ENCODE measurements around the gene STAT3. TPM values are rescaled to one million over a fixed set of nuclear protein-coding genes. Genes with fewer than 3 reads are reported as not detected.
"Not testable (repeated sequence)": the region's sequence is repeated elsewhere in the genome, so short reads cannot be mapped to it uniquely, and the experiment has no call there.

STAT3 gene
- total RNA-seq, 1 donor from 2014 or later, result 191 TPM

DNA sequence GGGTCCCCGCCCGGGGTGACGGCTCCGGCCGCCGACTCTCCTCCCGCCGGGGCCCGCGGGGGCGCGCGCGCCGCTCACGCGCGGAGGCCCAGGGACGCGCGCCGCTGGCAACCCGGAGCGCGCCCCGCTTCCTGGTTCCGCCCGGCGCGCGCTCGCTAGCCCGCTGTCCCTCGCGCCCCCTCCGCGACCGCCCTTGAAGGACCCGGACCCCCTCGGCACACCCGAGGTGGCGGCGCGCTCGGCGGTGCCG is 112.0 kb downstream of the STAT3 start, which contains the start of gene STAT5B:
STAT5B (minus strand) TSS at position 33 of the 250 bp plus-strand sequence. CDS start 44,264 bp downstream, outside the sequence.
- ATAC-seq, result peak; percentile 86

DNA sequence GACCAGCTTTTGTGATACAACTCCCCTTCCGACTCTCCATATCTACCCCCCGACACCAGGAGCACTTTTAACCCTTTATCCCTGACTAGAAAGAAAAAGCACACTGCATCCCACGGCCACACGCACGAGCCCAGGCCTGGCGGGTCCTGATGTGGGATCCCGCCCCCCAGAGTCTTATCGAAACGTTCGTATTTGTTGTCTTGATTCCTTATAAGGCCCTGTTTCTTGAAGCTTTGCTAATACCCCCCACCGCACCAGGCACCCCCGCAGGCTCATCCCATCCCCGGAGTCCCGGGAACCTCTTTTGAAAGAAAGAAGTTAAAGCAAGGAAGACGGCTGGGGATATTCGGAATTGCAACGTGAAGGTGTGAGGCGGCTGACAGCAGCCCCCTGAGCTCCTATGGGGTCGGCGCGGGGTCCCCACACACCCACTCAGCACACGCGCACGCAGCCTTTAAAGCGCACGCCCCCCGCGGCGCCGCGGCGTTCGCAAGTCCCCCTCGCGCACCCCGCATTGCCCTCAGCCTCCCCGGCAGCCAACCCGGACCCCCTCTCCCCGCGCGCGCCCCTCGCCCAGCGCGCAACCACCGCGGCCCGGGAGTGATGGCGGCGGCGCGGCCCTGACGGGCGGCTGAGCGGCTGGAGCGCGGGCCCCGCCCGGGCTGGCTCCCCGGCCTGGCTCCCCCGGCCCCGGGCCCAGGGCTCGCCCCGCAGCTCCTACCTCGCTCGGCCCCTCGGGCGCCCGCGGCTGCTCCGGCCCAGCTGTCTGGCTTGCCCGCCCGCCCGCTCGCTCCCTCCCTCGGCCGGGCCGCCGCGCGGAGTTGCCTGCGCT is 112.5 kb downstream of the STAT3 start:
- ATAC-seq, result peak; percentile 45

DNA sequence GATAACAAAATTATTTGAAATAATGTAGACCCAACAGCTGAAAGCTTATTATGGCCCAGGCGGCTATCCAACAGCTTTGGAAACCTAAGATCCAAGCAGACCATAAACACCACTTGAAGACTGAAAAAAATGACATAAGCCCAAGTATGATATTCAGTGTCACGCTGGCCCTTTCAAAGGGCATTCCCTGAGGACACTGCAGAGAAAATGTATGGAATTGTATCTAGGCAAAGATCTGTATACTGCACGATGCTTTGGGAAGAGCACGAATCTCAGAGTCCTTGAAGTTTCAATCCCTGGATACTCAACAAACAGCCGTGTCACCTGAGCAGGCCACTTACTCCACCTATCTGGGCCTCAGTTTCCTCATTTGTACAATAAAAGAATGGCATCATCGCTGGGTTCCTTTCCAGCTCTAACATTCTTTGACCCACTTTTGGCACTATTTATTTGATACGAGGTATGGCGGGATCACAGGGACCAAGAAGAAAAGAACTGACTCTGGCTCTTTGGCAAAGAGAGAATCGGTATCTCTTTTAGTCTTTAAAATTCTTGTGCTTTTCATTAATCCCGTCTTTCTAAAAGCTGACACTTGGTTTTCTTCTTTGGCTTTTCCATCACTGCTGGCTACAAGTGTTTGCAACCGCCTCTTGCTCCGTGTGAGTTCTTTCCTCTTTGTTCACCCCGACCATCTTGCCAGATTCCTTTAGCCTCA is 113.3 kb downstream of the STAT3 start:
- no peak for ATAC-seq

DNA sequence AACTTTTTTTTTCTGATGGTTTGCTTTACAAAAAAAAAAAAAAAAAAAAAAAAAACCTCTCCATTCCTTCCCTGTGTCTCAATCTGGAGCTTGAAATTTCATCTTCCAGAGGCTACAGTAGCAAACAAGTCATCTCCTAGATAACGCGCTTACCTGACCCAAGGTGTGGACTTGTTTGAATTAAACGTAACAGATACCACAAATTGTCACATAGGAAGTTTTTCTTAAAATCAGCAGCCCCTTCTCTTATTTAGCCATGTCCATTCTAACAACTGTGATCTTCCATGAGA is 114.0 kb downstream of the STAT3 start:
- no peak for ATAC-seq

DNA sequence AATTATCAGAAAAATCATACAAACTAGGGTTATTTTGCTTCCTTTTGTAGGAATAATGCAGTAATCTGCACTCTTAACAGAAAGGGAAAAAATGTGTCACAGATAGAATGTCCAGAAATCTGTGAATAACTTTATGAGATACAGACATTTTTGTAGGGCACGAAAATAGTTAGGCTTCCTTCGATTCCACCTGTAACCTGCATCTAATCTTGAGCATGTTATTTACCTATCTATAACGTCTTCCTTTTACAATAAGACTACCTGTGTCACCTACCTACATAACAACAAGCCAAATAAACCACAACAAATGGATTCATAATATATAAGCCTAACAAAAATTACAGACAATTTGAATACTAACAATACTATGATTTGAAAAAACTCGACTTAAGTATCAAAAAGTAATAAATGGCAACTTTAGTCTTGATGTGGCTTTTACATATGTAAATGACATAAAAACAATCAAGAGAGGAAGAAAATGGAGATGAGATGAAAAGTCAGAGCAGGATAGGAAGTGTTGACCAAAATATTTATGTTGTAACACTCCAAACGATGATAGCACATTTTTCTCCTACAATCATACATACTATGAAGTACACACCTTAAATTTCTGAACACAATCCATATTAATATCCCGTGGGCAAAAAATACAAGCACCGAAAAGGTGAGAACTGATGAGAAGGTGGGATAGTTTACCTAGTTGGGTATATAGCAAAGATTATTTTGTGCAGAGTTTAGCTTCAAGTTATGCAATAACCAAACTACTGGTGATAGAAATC is 114.6 kb downstream of the STAT3 start:
- no peak for ATAC-seq

DNA sequence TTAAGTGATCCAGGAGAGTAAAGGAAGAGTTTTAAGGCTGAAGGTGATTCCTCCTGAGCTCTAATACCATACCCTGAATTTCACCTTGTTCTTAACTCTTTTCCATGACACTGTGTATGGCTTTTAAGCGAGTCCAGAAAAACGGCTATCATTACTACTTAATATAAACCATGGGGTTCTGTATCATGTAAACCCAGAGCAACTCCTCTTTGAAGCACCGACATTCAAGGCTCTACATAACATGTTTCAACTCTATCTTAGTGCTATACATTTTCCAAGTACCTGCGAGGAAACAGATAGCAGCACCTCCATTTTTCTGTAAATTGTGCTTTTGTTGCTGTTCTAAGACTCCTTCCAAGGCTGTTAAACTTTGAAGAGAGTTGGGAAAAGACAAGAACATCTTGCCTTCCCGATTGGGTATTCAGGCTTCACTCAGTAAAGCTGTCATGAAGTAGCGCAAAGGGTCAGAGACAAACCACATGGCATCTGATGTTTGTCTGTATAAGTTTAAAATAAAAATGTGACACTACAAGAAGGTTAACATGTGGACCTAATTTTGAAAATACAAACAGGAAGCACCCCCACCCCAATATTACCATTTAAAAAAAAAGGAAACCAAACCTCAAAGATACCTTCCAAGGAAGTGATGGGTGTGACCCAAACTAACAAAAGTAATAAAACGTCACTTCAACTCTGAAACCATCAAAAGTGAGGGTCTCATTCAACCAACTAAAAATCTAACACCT is 115.9 kb downstream of the STAT3 start:
- no peak for ATAC-seq

DNA sequence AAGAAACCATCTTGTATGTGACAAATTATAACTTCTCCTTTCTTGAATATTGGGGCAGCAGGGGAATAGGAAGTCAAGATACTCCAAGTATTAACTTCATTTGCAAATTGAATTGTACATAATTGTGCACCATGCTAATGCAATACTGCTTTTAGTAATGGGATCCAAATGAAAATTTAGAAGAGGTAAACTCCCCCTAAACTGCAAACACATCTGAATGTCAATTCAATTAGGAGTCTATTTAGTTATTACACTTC is 116.5 kb downstream of the STAT3 start:
- ATAC-seq, result no peak

DNA sequence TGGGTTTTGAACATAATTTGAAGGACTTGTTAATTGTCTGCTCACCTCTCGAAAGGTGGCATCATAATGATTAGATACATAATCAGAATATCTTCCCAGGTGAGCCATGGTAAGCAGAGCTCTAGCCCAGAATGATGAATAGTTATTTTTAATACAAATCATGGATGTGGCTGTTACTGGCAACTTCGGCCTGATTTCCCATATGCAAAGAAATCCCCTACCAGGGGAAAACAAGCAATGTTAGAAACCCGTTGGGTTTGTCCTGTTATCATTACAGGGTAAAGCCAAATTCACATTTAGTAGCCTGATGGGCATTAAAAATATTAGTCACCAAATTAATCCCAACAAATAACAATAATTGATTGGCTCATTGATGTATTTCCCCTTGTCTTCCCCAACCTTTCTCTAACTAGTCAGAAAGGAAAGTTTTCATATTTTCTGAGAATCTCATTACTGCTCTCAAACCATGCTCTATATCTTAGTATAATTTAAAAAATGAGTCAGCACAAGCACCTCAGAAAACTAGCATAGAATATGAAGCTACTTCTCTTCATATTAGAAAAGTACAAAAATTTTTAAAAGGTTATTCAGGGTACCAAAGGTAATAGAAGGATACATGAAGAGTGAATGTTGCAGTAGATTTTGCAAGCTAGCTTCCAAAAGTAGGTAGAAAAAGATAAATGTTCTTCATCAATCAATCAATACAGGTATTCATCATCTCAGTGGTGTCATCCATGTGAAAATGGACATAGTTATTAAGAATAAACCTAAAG is 117.0 kb downstream of the STAT3 start:
- ATAC-seq, result no peak

DNA sequence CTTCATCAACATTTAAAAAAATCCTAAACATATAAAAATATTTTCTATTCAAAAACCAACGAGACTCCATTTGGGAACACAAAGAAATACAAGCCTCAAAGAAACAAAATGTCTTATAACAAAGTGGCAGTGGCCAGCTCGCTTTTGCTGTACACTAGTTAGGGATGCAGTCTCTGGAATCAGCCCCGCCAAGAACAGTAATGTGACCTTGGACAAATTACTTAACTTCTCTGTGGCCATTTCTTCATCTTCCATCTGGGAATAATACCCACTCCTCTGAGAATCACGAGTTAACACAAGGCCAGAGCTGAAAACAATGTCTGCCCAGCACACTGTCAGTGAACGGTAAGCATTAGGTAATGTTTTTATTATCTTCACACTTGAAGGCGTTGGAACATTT is 117.6 kb downstream of the STAT3 start:
- ATAC-seq, result no peak

DNA sequence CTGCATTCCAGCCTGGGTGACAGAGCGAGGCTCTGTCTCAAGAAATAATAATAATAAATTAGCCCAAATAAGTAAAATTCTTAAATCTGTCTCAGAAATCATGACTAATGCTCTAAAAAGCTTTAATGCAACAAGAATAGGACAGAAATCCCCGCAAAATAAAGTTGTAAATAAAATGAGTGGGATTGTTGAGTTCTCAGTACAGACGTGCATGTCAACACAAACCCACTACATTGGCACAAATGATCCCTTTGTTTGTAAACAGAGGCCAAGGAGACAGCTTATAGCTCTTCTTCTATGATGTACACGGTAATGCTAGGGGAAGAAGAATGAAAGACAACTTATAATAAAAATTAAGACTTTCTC is 118.1 kb downstream of the STAT3 start:
- ATAC-seq, result no peak

DNA sequence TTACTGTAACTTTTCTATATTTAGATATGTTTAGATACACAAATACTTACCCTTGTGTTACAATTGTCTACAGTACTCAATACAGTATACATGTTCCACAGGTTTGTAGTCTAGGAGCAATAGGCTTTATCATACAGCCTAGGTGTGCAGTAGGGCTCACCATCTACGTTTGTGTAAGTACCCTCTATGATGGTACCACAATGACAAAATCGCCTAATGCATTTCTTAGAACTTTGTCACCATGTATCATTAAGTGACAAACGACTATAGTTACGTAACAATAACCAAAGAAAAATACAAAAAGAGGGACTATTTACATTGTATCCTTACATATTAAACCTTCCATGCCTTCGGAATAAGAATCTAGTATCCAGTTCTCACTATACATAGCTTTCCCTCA is 120.0 kb downstream of the STAT3 start:
- ATAC-seq, result no peak

DNA sequence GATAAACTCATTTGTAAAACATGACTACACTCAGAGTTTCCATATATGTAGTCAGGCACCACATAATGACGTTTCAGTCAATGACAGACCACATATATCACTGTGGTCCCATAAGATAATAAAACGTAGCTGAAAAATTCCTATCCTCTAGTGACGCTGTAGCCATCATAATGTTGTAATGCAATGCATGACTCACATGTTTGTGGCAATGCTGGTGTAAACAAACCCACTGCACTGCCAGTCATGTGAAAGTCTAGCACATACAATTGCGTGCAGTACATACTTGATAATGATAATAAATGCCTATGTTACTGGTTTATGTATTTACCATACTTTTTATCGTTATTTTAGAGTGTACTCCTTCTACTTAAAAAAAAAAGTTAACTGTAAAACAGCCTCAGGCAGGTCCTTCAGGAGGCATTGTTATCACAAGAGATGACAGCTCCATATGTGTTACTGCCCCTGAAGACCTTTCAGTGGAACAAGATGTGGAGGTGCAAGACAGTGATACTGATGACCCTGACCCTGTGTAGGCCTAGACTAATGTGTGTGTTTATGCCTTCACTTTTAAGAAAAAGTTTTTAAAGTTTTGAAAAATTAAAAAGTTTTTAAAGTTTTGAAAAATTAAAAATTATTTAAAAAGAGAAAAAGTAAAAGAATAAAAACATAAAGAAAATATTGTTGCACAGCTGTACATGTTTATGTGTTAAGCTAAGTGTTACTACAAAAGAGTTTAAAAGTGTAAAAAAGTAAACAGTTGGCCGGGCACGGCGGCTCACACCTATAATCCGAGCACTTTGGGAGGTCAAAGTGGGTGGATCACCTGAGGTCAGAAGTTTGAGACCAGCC is 121.1 kb downstream of the STAT3 start:
- ATAC-seq, result no peak

DNA sequence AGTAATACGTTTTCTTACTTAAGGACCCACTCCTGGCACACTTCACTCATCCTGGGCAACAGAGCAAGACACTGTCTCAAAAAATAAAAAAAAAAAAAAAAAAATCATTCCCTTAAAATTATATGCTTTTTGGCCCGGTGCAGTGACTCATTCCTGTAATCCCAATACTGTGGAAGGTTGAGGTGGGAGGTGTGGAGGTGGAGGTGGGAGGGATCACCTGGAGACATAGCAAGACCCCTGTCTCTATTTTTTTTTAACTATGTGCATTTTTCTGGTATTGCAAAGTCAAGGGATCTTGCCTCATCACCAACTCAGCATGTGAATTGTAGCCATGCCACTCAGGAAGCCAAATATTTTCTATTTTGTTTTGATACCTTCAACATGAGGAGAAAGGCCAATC is 121.8 kb downstream of the STAT3 start:
- ATAC-seq, result no peak

DNA sequence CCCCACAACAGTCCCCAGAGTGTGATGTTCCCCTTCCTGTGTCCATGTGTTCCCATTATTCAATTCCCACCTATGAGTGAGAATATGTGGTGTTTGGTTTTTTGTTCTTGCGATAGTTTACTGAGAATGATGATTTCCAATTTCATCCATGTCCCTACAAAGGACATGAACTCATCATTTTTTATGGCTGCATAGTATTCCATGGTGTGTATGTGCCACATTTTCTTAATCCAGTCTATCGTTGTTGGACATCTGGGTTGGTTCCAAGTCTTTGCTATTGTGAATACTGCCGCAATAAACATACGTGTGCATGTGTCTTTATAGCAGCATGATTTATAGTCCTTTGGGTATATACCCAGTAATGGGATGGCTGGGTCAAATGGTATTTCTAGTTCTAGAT is 123.9 kb downstream of the STAT3 start:
- ATAC-seq, result not testable (repeated sequence)

Other genes starting within 250 kb of the STAT3 start
- 63.8 TPM for gene RAB5C, start 233.5 kb downstream of the STAT3 start, total RNA-seq
- not detected for gene KCNH4, start 207.3 kb downstream of the STAT3 start, total RNA-seq
- gene HCRT, start 203.0 kb downstream of the STAT3 start, total RNA-seq, result not detected
- 9.0 TPM for gene GHDC, start 193.9 kb downstream of the STAT3 start, total RNA-seq
- gene STAT5B, start 112.1 kb downstream of the STAT3 start, total RNA-seq, result 18.1 TPM
- 6.9 TPM for gene STAT5A, start 99.9 kb downstream of the STAT3 start, total RNA-seq
- gene CAVIN1, start 34.8 kb upstream of the STAT3 start, total RNA-seq, result 67.0 TPM
- gene ATP6V0A1, start 70.4 kb upstream of the STAT3 start, total RNA-seq, result 40.1 TPM
- 13.3 TPM for gene NAGLU, start 147.8 kb upstream of the STAT3 start, total RNA-seq
- gene HSD17B1, start 164.5 kb upstream of the STAT3 start, total RNA-seq, result 15.7 TPM
- gene COASY, start 173.7 kb upstream of the STAT3 start, total RNA-seq, result 67.4 TPM
- gene MLX, start 178.7 kb upstream of the STAT3 start, total RNA-seq, result 33.8 TPM
- 2.9 TPM for gene PSMC3IP, start 189.3 kb upstream of the STAT3 start, total RNA-seq
- 53.6 TPM for gene RETREG3, start 220.9 kb upstream of the STAT3 start, total RNA-seq
- 44.4 TPM for gene TUBG1, start 221.2 kb upstream of the STAT3 start, total RNA-seq

All from esophagus mucosa (tissue), 1 donor.